Activated CD8-positive, alpha-beta memory T cell treated with anti-CD3 and anti-CD28 coated beads for 24 hours (primary cell): ENCODE results near the gene SLC9A3.
A peak's percentile ranks its signal among the peaks of the same experiment; 100 is the strongest.

Experiments used
- DNase-seq: peaks from one replicate; pipeline ENCODE4 v3.0.0-alpha.2; 2020

SLC9A3 gene

DNA sequence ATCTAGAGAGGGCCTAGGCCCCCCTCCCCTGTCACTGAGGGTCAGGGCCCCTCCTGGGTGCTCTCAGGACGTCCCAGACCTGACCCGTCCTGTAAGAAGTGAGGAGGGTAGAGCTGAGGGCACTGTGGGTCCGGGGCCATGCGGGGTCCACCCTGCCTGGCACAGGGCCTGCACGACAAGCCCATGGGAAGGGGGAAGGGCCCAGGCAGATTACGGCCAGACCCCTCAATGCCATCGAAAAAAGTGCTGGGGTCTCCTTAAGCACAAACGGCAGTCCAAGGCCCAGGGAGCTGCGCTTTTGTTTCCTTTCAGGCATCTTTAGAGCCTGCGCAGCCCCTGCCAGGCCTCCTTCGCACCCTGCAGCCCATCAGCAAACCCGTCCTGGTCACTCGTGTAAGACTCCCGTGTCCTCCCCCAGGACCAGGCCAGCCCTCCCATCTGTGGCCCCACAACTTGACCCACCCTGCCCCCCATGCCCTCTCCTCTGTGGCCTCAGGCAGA, 85.7 kb downstream of the SLC9A3 start:
- no peak for DNase-seq

DNA sequence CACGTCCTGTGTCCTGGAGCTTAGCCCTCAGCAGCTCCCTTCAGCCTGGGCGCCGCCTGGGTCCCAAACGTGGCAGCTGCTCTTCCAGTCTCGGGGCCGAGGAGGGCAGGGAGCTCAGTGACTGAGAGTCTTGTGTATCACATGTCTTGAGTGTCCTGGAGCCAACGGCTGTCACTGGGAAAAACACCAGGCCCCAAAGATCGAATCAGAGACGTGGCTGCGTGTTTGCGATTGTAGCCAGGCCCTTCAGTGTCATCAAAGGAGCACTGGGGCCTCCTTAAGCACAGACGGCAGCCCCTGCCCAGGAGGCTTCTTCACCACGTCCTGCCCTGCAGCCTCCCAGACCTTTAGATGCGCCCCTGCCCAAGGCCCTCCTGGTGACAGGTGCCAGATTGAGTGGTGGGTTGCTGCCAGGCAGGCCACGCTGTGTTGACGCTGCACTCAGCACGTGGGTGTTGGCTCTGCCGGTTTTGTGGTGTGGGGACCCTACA, 86.9 kb downstream of the SLC9A3 start:
- DNase-seq: no peak

DNA sequence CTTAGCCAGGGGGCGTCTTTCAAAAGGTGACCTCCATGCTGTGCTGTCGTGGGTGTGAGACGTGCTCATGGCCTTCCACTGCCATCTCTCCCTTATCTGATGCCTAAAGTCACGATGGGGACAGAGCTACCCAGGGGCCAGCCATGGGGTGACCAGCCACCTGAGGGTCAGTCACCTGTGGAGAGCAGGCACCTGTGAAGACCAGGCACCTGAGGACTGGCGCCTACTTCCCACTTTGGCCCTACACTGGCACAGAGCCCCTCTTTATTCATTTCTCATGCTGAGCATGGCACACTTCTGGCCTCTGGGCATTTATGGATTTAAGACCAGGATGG, 87.6 kb downstream of the SLC9A3 start:
- DNase-seq: no peak

DNA sequence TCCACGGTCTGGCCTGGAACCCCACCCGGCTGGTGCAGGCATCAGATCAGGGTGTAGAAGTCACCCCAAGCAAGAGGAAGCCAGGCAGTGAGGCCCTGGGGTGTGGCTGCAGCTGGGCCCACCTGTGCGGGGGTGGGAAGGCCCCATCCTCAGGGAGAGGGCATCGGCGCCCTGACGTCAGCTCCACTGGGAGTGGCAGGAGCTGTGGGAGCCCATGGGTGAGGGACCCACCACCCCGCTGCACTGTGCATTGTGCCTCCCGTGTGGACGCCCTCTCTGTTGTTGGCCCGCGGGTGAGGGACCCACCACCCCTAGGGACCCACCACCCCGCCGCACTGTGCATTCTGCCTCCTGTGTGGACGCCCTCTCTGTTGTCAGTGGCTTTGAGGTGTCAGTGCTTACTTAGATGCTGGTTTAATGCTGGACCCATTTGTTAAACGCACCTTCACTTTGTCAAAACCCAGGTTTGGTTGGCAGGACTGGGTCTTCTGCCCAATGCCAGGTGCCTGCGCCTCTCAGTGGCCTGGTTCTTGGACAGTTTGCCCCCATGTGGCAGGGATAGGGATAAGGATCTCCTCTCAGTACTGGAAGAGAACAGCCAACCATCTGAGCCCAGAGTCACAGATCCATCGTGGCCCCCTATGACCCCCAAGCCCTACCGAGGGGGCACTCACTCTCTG, 88.1 kb downstream of the SLC9A3 start:
- DNase-seq: no peak

DNA sequence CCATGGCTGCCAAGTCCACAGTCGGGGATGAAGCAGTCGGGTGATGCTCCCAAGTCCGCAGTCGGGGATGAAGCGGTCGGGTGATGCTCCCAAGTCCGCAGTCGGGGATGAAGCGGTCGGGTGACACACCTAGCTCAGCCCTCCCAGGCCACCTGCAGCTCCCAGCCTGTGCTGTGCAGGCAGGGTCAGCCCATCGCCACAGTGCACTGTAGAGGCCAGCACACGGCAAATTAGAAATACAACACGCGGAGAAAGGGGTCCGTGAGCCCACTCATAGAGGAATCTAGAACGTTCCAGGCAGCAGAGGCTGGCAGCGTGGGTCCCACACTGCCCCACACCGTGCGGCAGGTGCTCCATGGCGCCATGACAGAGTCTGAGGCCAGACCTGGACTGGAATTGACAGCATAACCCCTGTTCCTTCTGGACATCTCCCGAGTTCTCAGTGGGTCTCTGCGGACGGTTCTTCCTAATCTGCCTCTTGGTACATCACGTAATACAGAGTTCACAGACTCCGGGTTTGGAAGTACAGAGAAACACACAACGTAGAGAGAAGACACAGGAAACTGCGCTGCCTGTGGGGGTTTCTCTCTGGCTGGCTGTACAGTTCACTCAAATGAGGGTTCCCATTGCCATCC, 89.0 kb downstream of the SLC9A3 start:
- DNase-seq: no peak

DNA sequence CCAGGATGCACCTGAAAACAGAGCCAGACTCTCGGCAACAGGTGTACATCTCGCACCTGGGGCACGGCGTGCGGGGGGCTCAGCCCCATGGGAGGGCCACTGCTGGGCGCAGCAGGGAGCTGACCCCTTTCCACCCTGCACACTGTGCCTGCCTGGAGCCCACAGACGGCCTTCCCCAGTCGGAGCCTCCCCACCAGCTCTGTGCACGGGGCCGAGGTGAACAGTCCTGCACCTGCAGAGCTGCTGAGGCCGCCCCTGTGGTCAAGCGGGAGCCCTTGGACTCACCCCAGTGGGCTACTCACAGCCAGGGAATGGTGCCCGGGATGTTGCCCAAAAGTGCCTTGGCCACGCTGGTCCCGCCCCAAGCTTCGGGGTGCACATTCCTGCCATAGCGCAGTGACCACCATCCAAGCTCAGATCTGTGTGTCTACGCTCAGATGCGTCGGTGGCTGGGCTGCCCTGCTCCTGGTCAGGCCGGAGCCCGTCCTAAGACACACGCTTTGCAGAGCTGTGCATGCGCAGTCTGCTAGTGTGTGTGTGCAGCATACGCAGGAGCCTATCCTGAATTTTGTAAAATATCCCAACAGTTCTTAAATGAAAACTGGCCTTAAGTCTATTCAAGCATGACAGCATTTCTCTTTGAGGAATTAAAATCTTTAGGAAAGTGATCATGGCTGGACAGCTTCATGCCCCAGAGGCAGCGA, 89.7 kb downstream of the SLC9A3 start:
- DNase-seq: no peak

DNA sequence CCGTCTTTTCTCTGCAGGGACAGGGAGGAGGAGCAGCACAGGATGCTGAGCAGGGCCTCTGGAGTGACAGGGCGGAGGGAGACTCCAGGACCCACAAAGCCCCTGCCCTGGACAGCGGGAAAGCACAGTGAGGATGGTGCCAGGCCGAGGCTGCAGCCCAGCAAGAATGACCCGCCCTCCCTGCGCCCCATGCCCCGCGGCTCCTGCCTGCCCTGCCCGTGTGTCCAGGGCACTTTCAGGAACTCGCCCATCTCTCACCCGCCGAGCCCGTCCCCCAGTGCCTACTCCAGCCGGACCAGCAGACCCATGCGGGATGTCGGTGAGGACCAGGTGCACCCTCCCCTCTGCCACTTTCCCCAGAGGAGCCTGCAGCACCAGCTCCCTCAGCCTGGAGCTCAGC, 90.4 kb downstream of the SLC9A3 start:
- DNase-seq: no peak

DNA sequence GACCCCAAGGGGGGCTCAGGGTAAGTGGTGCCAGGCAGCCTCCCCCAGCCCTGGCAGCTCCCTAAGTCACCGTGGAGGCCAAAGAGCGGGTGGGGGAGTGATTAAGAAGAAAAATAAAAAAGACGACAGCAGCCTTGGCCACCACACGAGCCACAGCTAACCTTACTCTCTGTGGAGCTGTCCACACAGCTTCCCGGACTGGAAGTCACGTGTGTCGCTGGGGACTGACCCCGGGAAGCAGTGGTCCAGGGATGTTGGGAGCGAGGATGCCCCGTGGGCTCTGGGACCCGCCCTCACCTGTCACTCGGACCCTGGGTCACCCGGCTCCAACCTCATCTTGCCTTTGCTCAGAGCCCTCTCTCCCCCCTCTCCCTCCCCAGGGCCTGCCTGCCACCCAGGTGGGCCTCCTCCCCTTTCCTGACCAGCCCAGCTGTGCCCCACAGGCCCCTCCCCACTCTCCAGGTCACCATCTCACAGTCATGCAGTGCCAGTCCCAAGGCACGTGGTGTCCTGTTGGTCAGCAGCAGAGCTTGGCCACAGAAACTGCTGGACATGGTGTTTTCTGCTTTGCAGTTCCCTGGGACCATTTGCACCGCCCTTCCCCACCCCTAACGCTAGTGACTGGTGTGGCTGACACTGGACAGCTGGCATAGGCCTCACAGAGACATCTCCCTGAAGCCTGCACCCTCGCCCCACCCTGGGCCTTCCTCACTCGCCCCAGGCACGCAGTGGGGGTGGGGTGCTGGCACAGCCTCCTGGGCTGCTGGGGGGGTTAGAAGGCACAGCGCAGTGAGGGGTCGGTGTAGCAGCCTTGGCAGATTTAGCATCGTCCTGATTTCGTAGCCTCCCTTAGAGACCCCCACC, 91.1 kb downstream of the SLC9A3 start:
- DNase-seq: no peak

DNA sequence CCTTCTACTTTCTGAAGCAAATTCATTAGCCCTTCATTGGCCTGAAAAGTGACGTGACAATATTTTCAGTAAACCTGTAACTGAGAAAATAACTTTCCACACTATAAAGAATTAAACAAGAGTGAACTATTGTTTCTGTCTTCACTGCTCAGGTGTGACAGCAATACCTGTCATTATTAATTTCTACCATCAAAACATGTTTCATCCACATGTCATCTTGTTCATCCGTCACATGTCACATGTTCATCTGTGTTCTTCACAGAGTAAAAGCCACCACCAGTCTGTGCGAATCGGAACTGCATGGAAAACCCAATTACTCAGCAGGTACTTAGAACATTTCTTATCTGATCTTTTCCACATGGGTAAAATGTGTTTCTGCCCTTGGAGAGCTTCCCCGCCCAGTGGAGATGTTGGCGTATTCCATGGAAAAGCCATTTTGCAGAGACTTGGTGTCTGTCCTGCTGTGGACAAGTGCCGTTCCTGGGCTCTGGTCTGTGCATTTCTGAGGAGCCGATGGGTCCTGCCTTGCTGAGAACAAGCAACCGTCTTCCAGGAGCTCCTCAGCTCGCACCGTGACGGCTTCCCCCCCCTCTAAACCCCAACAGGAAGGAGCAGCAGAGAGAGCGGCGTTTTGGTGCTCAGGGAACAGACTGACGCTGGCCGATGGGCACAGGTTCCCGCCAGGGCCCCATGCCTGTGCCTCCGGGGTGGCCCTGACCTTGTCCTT, 91.9 kb downstream of the SLC9A3 start:
- no peak for DNase-seq

DNA sequence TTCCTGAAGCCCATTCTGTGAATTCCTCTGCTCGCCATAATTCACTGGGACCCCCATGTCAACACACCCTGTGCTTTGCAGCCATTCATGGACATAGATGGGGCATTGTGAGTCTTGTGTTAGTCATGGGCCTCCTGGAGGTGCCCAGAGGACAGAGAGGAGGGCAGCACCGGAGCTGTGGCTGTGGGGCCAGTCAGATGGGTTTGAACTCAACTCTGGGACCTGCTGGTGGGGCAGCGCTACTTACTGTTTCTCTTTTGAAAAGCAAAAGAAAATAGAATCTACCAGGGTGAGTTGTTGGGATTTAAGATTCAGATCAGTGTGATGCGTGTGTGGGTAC, 92.6 kb downstream of the SLC9A3 start:
- peak; percentile 58 for DNase-seq

DNA sequence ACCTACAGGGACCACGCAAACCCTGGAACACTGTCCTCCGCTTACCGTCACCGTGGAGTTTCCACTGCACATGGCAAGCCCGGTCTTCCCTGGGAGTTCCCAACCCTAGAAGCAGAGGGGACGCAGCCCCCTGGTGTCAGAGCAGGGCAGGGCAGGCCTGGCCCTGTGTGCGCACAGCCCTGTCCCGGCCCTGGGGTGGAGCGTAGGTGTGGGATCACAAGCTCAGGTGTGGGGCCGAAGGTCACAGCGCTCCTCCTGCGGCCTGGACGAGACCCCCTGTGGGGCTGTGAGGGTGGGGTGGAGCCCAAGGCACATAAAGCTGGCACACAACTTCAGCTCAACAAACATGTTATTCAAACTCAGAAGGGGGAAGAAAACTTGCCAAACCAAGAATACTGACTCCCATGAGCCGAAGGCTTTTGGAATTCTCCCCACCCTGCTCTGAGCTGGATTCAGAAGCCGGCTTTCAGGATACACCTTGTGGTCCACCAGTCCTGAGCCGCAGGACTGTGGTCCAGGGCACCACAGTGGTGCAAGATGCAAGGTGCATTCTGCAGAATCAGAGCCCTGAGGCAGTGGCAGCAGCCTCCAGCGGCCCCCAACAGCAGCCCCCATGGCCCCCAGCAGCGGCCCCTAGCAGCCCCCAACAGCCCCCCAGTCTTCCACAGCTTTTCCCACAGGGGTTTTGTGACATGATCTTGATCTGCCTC, 93.1 kb downstream of the SLC9A3 start:
- peak; percentile 79 for DNase-seq

DNA sequence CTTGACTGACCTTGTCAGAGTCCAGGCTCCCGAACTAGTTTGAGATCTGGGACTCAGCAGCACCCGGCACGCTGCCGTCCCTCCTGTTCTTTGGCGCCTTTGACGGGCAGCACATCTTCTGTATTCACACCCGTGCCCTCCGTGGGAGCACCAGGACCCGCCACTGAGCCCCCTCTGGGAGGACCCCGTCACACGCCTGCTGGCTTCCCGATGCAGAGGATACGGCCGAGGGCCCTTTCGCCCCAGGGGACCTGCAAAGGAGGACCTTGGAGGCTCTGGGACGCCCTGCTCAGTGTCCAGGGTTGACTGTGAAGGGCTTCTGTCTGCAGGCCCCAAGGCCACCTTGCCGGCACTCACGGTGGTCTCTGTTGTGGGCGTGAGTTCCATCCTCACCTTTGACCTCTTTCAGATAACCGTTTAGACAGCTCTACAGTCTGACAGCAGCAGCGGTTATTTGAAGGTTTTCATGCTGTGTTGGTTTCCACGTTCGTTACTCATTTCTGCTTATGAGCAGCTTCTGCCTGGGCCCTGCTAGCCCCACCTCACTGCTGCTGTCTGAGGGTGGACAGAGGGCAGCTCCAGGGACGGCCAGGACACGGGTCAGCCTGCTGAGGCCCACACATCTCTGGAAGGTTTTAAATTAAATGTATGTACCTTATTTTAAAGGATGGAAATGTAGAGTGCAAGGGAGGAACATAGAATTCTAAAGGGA, 93.9 kb downstream of the SLC9A3 start:
- DNase-seq: peak; percentile 57

DNA sequence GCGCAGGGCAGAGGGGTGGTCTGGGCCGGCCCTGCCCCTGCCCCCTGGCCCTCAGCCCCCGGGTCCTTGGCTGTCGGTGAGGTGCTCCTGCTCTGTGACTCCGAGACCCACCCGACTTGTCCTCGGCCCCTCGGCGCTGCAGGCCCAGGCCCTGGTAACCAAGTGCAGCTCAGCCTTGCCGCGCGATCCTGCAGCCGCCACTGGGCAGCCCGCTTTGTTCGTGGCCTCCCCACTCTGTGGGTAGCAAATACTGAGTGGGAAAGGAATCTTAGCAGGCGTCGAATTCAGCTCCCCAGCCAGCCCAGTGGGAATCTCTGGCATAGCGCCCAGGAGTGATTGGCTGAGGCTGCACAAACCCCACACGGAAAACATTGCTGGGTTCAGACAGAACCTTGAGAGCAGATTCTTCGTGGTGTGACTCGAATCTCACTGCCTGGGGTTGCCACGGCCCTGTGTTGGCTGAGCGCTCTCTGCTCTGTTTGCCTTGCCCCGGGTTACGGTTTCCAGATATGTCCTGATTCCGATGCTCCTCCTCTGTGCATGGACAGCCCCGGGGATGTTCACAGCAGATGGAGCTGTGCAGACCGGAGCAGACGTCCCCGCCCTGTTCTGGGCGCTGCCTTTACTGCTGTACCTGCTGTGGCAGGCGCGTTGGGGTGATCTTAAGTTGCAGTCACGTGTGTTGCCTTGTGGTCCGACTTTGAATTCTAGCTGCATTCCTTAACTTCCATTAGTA, 94.6 kb downstream of the SLC9A3 start:
- DNase-seq: no peak

DNA sequence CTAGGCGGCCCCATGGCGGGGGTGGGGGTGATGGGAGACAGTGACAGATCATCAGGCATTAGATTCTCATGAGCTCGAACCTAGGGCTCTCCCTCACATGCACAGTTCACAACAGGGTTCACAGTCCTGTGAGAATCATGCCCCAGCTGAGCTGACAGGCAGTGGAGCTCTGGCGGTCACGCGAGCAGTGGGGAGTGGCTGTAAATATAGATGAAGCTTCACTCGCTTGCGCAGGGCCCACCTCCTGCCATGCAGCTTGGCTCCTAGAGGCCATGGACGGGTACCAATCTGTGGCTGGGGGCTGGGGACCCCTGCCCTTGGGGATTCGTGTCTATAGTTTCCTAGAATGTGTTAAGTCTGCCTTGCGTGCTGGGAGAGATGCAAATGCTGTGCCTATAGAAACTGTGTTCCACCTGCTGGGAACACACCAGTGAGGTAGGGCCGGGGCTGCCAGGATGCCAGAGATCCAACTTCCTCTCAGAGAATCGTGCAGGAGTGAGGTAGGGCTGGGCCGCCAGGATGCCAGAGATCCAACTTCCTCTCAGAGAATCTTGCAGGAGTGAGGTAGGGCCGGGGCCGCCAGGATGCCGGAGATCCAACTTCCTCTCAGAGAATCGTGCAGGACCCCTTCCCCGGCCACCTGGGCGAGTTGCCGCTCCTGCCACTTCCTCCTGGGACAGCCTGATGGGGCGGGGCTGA, 95.3 kb downstream of the SLC9A3 start:
- no peak for DNase-seq

DNA sequence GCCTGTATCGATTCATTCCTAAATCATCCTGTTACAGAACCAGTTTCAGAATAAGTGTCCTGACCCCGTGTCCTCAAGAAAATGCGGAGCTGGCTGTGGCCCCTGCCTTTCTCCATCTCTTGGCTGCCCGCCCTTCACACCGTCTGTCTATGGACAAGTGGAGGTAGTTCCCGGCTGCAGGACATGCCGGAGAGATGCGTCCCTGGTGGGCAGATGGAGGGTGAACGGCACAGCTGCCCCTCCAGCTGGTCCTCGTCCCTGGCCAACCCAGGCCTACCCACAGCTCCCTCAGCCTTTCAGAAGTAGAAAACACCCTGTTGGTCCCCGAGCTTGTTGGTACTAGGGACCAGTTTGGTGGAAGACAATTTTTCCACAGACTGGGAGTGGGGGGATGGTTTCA, 96.0 kb downstream of the SLC9A3 start:
- DNase-seq: no peak

DNA sequence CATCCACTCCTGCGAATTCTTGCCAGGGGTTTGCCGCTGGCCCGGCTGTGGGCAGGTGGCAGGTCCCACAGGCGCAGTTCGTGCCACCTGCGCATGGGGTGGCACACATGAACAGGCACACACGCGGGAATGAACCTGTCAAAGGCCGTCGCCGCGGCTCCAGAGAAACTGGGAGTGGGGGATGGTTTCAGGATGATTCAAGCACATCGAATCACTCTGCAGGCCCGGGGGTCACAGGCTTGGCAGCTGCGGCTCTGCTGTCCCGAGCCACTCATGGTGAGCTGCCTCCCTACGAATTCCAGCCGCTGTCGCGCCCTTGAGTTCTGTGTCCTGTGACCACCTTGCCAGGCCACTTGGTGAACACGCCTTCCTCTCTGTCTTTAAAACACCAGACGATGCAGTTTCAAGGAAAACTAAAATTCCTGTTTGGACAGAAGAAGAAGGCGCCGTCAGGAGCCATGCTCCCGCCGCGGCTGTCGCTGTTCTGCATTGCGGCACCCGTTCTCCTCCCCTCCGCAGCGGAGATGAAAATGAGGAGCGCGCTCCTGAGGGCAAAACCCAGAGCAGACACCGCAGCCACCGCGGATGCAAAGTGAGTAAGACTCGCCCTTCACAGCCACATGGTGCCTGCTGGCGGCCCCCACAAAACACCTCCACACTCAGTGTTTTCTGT, 96.7 kb downstream of the SLC9A3 start:
- no peak for DNase-seq

DNA sequence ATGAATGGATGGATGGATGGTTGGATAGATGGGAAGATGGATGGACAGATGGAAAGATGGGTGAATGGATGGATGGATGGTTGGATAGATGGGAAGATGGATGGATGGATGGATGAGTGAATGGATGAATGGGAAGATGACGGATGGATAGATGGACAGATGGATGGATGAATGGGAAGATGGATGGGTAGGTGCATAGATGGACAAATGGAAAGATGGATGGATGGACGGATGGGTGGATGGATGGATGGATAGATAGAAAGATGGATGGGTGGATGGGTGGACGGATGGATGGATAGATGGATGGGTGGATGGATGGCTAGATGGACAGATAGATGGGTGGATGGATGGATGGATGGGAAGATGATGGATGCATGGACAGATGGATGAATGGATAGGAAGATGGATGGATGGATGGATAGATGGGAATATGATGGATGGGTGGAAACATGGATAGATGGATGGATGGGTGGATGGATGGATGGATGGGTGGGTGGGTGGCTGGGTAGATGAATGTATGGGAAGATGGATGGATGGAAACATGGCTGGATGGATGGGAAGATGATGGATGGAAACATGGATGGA, 97.8 kb downstream of the SLC9A3 start:
- DNase-seq: no peak

DNA sequence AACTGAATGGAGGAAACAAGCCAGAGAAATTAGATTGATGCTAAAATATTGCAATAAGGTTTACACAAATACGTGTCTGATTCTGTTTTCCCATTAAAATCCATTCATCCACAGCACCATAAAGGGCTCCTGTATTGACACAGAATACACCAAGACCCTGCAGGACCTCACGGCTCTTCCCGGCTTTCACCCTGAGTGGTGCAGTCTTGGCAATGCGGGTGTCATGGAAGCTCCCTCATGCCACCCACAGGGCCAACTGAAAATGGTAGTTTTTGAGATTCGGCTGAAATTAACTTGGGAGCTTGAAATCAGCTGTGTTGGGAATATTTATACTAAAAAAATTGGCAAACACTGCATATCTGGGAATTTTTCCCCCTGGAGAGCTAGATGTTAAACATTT, 98.5 kb downstream of the SLC9A3 start:
- no peak for DNase-seq
